ENCODE results near the gene RER1.
A peak's percentile ranks its signal among the peaks of the same experiment; 100 is the strongest.

The RER1 gene

DNA sequence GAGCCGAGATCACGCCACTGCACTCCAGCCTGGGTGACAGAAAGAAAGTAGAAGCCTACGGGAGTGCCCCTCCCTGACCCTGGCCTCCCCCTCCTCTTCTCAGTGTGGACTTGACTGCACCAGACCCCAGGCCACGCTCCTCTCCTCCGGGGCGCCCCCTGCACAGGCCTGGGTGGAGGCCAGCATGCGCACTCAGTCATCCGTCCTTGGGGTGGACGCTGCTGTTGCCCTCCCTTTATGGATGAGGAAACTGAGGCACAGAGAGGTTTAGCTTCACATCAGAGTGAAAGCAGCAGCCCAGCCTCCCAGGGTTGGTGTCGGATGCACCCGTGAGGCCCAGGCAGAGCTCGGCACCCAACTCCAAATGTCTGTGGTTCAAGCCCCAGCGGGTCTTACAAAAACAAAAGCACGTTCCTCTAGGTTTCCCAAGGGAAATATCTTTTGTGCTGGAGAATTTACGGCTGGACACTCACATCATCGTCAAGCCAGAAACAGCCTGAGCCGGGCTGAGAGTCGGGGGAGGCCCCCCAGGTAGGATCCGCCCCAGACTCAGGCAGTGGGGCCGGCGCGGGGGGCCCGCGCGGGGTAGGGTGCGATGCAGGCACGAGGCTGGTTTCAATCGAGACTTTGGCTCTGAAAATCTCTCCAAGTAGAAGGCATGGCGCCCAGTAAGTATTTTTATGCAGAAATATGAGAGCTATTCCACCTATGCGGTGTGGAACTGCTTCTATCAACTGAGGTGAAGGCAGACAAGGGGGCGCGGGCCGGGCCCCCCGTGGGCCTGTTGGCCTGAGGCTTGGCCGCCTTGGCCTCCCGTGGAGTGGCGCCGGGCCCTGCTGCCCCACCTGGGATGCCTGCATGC, 36.9 kb upstream of the RER1 start:
- TF ChIP-seq, protein P1, sequence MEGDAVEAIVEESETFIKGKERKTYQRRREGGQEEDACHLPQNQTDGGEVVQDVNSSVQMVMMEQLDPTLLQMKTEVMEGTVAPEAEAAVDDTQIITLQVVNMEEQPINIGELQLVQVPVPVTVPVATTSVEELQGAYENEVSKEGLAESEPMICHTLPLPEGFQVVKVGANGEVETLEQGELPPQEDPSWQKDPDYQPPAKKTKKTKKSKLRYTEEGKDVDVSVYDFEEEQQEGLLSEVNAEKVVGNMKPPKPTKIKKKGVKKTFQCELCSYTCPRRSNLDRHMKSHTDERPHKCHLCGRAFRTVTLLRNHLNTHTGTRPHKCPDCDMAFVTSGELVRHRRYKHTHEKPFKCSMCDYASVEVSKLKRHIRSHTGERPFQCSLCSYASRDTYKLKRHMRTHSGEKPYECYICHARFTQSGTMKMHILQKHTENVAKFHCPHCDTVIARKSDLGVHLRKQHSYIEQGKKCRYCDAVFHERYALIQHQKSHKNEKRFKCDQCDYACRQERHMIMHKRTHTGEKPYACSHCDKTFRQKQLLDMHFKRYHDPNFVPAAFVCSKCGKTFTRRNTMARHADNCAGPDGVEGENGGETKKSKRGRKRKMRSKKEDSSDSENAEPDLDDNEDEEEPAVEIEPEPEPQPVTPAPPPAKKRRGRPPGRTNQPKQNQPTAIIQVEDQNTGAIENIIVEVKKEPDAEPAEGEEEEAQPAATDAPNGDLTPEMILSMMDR (conservative IDR thresholded peaks at IDR 0.05; ENCODE audit: low read length), result no peak
- no peak overlapping the region for H3K4me3 ChIP-seq (ENCODE audit: low read length)

DNA sequence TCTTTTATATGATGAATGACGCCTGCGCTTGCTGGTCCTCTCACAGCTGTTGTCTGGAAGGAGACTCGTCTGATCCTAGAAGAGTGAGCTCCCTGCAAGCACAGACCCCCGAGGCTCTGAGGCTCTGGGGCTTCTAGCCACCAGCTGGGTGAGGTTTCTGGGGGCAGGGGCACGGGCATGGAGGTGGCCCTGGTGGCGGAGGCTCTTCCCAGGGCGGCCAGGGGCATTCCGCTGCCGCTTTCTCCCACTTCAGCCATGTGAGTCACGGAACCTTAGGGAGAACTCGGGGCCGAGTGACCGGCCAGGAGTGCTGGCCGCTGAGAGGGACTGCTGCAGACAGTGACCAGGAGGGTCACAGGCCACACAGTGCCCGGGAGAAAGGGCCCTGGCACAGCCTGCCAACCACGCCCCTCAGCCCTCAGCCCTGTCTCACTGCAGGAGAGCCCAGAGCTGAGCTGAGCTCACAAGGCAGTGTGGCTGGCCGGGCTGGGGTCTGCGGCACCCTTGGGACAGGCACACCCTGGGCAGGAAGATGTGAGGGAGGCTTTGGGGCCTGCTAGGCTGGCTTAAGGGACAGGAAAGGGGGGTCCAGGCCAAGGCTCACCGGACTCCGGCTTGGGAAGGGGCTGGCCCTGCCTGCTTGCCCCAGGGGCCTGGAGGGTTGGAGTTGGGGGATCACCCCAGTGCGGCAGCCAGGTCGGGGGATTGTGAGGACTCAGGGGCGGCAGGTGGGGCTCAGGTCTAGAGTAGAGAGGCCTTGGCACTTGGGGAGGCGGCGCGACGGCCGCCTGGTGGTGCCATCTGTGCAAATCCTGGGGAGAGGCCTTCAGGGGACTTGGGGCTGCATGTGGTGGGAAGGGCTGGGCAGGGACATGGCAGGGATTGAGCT, 36.0 kb upstream of the RER1 start:
- no peak for DNase-seq (ENCODE audit: low read depth)
- TF ChIP-seq, protein P1 (conservative IDR thresholded peaks at IDR 0.05; ENCODE audit: low read length), result no peak
- H3K4me3 ChIP-seq (ENCODE audit: low read length), result no peak overlapping the region

More for the DNA sequence above, 36.9 kb upstream of the RER1 start:
- DNase-seq (ENCODE audit: low read depth), result peak; percentile 34

DNA sequence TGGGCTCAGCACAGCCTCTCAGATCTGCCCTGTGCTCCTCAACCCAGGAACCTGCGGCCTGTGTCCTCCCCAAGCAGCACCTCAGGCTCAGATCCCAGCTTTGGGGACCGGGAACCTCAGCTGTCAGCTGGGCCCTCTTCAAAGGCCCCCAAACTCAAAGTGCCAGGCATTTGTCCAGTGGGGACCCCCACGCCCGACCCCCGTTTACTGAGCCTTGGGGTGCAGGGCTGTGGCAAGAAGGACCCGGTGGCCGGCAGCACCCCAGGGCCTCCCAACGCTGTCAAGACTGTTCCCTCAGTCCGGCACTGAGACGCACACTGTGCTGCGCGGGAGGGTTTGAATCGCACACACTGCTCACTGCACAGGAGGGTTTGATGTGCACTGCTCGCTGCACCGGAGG, 35.2 kb upstream of the RER1 start:
- DNase-seq (ENCODE audit: low read depth), result no peak
- TF ChIP-seq, protein P1 (conservative IDR thresholded peaks at IDR 0.05; ENCODE audit: low read length), result no peak

DNA sequence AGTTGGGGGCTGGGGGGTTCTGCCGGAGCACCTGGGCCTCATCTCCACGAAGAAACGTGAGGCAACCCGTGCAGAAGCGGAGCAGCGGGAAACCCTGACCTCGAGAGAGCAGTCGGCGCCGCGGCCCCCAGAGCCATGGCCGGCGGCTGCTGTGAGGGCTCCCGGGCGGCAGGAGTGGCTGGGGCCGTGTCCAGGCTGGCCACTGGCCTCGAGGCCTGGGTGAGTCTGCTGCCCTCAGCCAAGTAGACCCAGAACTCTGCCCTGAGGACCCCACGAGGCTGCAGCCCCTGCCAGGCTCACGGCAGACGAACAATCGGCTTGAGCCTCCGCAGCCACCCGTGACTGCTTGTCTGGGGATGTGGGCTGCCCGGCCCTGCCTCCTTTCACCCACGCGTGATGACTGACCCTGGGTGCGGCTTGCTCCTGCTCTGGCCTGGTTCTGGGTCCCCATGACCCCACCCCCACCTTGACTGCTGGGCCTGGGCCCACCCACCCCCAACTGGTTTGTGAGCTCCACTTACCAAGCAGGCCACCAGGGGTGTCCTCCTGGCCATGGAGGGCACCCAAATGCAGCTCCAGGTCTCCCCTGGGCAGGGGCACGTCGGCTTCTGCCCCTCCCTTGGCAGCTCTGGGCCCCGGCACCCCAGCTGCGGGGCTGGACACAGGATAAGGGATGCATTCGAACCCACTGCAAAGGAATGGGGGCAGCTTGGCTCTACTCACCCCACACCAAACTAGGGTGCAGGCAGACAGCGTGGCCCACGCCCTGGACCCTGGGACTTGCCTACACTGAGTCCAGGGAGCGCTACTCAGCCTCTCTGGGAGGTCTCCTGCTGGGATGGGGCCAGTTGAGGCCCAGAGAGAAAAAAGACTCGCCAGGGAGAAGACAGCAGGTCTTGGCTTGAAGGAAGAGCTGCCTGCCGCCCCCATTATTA, 34.5 kb upstream of the RER1 start:
- DNase-seq (ENCODE audit: low read depth), result no peak
- H3K4me3 ChIP-seq (ENCODE audit: low read length), result no peak overlapping the region
- TF ChIP-seq, protein P1 (conservative IDR thresholded peaks at IDR 0.05; ENCODE audit: low read length), result no peak

More for the DNA sequence above, 35.2 kb upstream of the RER1 start:
- no peak overlapping the region for H3K4me3 ChIP-seq (ENCODE audit: low read length)

DNA sequence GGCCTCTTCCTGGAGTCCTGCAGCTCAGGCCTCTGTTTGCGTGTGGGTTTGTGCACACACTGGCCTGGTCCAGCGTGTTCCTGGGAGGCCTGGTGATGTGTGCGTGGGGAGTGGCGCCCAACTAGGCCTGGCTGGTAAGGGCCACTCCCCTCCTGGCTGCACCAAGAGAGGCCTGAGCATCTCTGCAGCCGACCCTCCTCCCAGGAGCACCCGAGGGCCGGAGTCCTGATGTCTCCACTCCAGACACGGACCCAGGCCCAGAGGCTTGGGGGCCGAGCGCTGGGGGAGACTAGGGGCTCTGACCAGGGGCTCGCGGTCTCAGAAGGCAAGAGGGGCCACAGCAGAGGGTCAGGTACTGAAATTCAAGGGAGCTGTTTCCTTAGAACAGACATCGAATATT, 33.6 kb upstream of the RER1 start:
- DNase-seq (ENCODE audit: low read depth), result no peak
- no peak overlapping the region for H3K4me3 ChIP-seq (ENCODE audit: low read length)
- TF ChIP-seq, protein P1 (conservative IDR thresholded peaks at IDR 0.05; ENCODE audit: low read length), result no peak
